Ovary (tissue), 3 donors: ENCODE measurements around the gene SNX24.

Source experiments
- EP300 ChIP-seq: sonication (generic); formaldehyde crosslinking; IDR thresholded peaks from one replicate; pipeline ENCODE4 v1.6.1; 2017; ENCODE audit warnings: antibody characterized with exemption
- TF ChIP-seq, protein P1 (sequence below), 3 donors: fragments of 450-650 bp in 2 of 3; fragments of 200-600 bp in 1 of 3; IDR thresholded peaks; one replicate each; pipeline versions ENCODE4 v1.5.1 to v1.8.0; 2016 to 2022; ENCODE audit warnings: antibody characterized with exemption in 3 of 3, mild to moderate bottlenecking in 1 of 3
- donor health status: DM: no; HTN: no; CAD: no.

- TF ChIP-seq, protein P1, sequence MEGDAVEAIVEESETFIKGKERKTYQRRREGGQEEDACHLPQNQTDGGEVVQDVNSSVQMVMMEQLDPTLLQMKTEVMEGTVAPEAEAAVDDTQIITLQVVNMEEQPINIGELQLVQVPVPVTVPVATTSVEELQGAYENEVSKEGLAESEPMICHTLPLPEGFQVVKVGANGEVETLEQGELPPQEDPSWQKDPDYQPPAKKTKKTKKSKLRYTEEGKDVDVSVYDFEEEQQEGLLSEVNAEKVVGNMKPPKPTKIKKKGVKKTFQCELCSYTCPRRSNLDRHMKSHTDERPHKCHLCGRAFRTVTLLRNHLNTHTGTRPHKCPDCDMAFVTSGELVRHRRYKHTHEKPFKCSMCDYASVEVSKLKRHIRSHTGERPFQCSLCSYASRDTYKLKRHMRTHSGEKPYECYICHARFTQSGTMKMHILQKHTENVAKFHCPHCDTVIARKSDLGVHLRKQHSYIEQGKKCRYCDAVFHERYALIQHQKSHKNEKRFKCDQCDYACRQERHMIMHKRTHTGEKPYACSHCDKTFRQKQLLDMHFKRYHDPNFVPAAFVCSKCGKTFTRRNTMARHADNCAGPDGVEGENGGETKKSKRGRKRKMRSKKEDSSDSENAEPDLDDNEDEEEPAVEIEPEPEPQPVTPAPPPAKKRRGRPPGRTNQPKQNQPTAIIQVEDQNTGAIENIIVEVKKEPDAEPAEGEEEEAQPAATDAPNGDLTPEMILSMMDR (IDR thresholded peaks at IDR 0.05): no peak
- TF ChIP-seq EP300: no peak
Measured at GRCh38 chr5:122831984-122832383, 13.4 kb upstream of the SNX24 start.
